ENCODE data around the gene C4orf54.

DNA sequence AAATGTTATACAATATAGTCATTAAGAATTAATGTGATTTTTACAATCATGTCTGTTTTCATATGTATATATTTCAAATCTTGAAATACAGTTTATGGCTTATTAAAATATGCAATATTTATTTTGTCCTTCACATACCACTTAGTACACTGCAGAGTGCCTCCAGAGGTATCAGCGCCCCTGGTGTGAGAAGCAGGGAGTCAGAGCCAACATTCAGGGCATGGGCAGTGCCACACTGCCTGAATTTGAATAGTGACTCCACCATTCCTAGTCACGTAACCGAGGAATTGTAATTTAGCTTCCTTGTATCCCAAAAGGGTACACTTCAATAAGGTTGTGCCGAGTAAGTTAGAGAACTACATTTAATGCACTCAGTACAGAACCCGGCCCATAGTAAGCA lies 4.3 kb upstream of the C4orf54 start:
- TF ChIP-seq POLR2A (IDR thresholded peaks at IDR 0.05; ENCODE audit: control extremely low read depth in 1 of 2, low read depth in 2 of 2, low read length in 2 of 2) (no peak), TEAD4 (IDR thresholded peaks at IDR 0.05; ENCODE audit: low read depth, low read length) (no peak)
